ENCODE measurements around the gene PCDHGA1.
"Not testable (repeated sequence)": the region's sequence is repeated elsewhere in the genome, so short reads cannot be mapped to it uniquely, and the experiment has no call there.

PCDHGA1 gene

GRCh38 chr5:141413540-141414069, 83.3 kb downstream of the PCDHGA1 start:
- DNase-seq, result no peak

- DNase-seq, result not testable (repeated sequence)
Observed at GRCh38 chr5:141414548-141415274, 84.4 kb downstream of the PCDHGA1 start.

GRCh38 chr5:141415275-141415618, 84.9 kb downstream of the PCDHGA1 start:
- DNase-seq, result not testable (repeated sequence)

- peak; percentile 30 for DNase-seq
Observed at GRCh38 chr5:141417494-141418172, 87.3 kb downstream of the PCDHGA1 start, which contains the start of gene PCDHGB7. Gene PCDHGB7, plus strand, starts transcription at chr5:141417677. Its CDS starts 183 bp downstream, at chr5:141417860.

GRCh38 chr5:141419074-141419880, 89.0 kb downstream of the PCDHGA1 start:
- no peak for DNase-seq

- DNase-seq, result peak; percentile 15
Observed at GRCh38 chr5:141420855-141421488, 90.7 kb downstream of the PCDHGA1 start, which contains the start of gene PCDHGA11. Gene PCDHGA11, plus strand, starts transcription at chr5:141421051. Its CDS starts 177 bp downstream, at chr5:141421228.

GRCh38 chr5:141421489-141421855, 91.2 kb downstream of the PCDHGA1 start:
- DNase-seq, result no peak

- DNase-seq, result no peak
Observed at GRCh38 chr5:141422742-141423291, 92.5 kb downstream of the PCDHGA1 start.

- no peak for DNase-seq
Observed at GRCh38 chr5:141427783-141428426, 97.6 kb downstream of the PCDHGA1 start.

GRCh38 chr5:141430332-141431113, 100.2 kb downstream of the PCDHGA1 start, which contains the start of gene PCDHGA12:
Gene PCDHGA12, plus strand, starts transcription at chr5:141430507. Its CDS starts 253 bp downstream, at chr5:141430760.
- DNase-seq, result no peak

- no peak for DNase-seq
Observed at GRCh38 chr5:141431286-141431685, 101.0 kb downstream of the PCDHGA1 start.

- DNase-seq, result not testable (repeated sequence)
Observed at GRCh38 chr5:141432308-141432707, 102.0 kb downstream of the PCDHGA1 start.

- DNase-seq, result not testable (repeated sequence)
Observed at GRCh38 chr5:141432726-141433125, 102.4 kb downstream of the PCDHGA1 start.

GRCh38 chr5:141434006-141434405, 103.7 kb downstream of the PCDHGA1 start:
- no peak for DNase-seq

- DNase-seq, result no peak
Observed at GRCh38 chr5:141437221-141437620, 106.9 kb downstream of the PCDHGA1 start.

GRCh38 chr5:141439411-141440141, 109.3 kb downstream of the PCDHGA1 start:
- DNase-seq, result no peak

- DNase-seq, result no peak
Observed at GRCh38 chr5:141440341-141440740, 110.0 kb downstream of the PCDHGA1 start.

- DNase-seq, result no peak
Observed at GRCh38 chr5:141441571-141442170, 111.4 kb downstream of the PCDHGA1 start.

GRCh38 chr5:141465351-141465750, 135.0 kb downstream of the PCDHGA1 start:
- DNase-seq, result no peak
